HG03439 (cell line): ENCODE results near the gene VPS33A.
"Not testable (repeated sequence)": the region's sequence is repeated elsewhere in the genome, so short reads cannot be mapped to it uniquely, and the experiment has no call there.

ENCODE experiments used
- ATAC-seq: cut with Tn5 transposase; IDR thresholded peaks from one replicate; pipeline ENCODE4 v1.9.1; 2021; ENCODE audit warnings: mild to moderate bottlenecking, moderate library complexity; ENCODE audit not compliant: unreplicated experiment

VPS33A gene

DNA sequence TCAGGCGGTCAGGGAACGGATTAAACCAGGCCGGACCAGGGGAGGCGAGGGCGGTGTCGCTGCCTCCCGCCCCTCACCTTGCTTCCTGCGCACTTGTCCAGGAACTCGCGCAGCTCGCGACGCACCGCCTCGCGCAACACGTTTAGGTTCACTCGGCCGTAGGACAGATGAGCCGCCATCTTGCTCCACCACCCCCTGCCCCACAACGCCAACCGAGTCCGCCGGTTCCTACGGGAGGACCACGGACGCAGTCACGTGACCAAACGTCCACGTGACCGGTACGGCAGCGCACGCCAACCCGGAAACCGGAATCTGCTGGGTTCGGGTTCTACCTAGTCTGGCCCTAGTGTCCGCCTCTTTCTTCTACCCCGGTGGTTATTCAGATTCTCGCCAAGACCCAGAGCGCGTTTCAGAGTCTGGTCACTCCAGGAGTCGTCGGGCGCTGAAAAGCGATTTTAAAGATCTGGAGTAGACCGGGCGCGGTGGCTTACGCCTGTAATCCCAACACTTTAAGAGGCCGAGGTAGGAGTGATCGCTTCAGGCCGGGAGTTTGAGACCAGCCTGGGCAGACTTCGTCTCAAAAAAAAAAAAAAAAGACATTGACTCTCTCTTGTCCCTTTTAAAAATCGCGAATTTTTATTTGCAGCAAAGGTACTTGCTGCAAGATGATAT, at the start of gene VPS33A:
Gene VPS33A, minus strand, starts transcription at position 265 of the 672 bp plus-strand sequence. Its CDS starts 86 bp downstream, at position 179.
- peak; percentile 94 for ATAC-seq

DNA sequence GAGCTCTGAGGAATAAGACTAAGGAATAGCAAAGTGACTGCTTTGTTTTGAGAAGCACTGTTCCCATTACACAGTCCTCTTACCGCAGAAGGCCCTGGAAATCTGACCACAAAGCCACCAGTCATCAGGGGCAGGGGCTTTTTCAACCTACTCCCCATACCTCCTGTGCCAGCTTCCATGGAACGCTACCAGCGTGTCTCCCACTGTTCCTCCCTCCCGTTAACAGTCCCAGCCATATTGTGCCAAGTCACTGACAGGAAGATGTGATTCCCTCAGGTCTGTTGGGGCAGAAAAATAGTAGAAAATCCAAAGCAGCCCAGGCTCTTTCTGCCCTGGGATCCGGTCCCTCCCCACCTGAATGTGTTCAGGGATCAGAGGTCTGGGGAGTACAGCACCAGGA, 46.6 kb upstream of the VPS33A start:
- no peak for ATAC-seq

DNA sequence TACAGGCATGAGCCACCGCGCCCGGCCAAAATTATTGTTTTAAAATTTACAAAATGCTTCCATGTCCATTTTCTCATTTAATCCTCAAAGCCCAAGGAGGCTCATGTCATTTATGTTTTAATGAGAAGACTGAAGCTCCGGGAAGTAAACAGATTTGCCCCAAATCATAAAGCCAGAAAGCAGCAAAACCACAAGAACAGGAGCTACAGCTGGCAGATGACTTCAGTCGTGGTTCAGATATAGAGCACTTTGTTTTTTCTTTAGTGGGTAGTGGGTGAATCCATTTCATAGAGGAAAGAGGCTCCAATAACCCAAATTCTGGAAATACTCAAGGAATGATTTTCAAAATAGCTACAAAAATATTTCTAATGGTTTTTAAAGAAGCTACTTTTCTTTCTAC, 45.4 kb upstream of the VPS33A start:
- ATAC-seq = no peak

DNA sequence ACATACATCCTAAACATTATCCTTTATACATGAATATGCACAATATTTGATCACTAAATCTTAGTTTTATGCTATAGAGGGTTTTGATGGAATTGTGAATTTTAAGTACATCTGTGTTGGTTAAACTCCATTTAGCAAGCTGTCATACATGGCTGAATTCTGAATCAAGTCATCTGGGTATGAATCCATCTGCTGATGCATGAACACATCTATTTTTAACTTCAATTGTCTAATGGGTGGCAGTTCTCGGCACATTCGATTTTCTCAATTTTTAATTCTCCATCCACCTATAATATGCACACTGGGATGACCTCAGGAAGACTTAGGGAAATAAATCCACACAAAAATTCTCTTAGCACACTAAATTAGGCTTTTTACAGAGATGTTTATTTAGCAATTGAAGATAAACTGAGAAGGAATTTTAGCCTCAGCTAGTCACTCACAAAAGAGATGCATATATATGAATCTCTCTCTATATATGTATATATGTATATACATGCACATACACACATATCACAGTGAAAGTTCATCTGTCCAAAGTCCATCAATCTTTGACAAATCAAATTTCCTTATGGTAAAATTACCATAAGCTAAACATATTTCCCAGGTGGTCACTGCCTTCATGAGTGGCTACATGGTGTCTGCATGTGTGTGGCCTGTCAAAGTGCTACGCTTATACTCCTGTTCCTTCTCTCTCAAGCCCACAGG, 44.5 kb upstream of the VPS33A start:
- no peak for ATAC-seq

DNA sequence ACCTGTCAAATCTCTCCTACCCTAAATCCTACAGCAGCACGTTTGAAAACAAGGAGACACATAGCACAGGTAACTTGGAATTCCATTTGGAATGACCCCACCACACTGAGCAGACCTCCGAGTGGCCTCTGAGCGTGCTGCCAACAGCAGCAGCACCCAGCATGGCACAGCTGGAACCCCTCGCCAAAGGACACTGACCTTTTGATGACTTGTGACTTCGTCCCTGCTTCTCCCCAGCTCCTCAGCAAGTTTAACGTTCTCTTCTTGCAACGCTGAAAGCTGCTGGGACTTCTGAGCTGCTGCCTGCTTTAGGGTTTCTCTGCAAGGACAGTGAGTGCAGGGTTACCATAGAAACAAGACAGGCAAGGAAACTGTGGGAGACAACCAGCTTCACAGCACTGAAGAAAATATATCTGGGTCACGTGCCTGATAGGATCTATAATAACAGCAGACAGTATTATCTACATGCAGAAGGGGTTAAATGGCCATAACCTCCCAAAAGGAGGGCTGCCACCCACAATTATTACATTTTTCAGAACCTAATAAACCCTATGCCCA, 43.3 kb upstream of the VPS33A start:
- ATAC-seq = no peak

DNA sequence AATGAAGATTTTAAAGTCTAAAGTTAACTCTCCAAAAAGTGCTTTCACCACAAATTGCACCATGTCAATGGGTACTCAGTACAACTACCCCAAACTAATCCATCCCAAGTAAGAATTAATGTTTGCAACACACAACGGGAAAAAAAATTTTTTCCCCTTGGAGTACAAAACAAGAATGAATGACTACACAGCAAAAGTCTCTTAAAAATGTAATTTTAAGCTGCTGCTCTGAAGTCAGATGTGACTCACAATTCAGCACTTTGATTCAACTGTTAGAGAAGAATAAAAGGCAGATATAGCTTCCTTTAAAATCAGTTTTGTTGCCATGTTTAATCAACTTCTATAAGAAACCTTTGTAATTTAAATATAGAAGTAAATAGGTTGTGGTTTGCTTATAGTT, 42.5 kb upstream of the VPS33A start:
- no peak for ATAC-seq

DNA sequence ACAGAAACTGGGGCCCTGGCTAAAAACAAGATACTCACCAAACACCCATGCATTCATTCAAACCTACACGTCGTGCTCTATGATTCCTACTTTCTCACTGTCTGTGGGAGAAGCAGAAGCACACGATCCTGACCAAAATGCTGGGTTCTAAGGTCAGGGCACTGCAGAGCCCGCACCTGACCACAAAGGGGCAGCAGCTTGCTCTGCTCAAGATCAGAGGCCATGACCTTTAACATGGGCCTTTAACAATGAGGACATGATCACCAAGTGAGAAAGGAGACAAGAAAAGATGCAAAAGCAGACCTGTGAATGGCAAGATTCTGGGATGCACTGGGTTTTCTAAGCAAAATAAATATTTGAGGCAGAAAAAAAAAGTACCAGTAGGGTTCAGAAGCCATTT, 40.1 kb upstream of the VPS33A start:
- no peak for ATAC-seq

DNA sequence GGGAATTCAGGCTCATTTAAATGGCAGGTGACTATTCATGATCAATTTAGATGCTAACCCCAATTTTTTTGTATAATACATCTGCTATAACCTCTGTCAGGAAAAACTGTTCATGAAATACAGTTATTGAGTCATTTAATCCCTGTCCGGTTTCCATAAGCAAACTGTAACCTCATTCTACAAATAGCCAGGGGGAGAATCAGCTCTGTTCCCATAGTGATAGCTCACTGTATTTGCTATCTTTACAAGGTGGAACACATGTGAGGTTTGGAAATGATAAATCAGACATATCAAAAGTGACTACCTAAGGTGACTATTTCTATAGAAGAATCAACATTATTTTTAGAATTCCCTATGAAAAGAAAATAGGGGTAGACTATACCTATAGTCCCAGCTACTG, 38.6 kb upstream of the VPS33A start:
- ATAC-seq = no peak

DNA sequence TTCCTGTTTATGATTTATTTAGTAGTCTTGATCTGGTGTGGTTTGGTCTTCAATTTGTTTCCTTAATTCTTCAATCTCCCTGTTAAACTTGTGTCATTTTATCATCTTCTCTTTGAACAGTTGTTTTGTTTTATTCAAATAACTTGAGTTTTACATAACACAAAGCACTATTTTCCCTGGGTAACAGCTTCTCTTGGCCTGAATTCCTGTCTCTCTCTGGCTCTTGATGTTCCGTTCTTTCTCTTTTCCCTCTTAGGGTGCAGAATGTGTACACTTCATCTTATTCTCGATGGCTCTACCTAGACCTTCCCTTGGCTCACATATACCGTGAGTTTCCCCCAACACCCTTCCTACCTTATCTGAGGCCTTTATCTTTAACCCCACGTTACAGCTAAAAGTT, 36.8 kb upstream of the VPS33A start:
- ATAC-seq = no peak

DNA sequence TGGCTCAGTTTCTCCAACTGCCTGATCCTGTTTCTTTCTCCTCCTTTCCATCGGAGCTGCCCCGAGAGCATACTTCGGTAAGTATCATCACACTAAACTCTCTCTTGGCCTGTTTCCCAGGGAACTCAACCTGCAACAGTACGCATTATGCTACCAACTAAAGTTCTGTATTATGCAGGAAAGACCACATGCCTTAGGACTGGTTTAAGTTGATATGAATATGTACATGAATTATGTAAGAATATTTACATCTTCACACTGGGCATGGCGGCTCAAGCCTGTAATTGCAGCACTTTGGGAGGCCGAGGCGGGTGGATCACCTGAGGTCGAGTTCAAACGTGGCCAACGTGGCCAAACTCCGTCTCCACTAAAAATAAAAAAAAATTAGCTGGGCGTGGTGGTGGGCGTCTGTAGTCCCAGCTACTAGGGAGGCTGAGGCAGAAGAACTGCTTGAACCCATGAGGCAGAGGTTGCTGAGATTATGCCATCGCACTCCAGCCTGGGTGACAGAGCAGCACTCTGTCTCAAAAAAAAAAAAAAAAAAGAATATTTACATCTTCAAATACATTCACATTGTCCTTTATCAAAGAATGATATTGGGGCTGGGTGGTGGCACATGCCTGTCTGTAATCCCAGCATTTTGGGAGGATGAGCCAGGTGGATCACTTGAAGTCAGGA, 31.9 kb upstream of the VPS33A start:
- no peak for ATAC-seq

DNA sequence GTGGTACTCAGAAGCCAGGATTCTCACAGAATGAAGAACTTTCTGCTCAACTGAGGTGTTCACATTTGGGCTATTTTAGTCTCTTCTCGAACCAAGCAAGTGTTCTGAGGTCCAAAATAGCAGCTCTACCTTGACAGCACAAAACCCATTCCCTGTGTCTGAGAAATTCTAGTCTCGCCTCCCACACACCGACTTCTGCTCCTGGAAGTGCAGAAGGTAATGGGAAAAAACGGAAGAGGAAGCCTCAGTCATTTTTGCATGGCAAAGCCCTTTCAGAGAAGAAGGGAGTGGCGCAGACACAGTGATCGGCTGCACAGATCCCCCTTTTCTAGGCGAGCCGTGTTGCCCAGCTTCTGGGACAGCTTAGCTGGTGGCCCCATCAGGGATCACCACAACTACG, 31.2 kb upstream of the VPS33A start:
- no peak for ATAC-seq

DNA sequence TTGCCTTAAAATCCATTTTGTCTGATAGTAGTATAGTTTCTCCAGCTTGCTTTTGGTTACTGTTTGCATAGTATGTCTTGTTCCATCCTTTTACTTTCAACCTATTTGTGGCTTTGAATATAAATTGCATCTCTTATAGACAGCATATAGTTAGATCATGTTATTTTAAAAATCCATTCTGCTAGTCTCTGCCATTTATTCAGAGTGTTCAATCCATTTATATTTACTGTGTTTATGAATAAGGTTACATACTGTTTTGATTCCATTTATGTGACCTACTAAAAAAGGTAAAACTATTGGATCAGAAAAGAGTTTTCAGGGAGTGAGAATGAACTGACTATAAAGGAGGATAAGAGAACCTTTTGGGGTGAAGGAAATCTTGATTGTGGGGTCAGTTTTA, 29.6 kb upstream of the VPS33A start:
- ATAC-seq = no peak

DNA sequence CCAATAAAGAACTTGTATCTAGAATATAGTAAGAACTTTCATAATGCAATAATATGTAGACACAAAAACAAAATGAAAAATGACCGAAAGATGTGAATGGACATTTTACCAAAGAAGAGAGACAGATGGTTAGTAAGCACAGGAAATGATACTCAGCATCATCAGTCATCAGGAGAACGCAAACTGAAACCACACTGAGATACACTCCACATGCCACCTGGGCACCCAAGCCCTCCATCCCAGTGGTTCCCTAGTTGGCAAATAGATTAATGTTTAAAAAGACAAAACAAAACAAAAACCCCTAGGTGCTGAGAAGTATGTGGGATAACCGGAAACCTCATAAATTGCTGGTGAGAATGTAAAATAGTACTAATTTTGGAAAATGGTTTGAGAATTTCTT, 26.8 kb upstream of the VPS33A start:
- no peak for ATAC-seq

DNA sequence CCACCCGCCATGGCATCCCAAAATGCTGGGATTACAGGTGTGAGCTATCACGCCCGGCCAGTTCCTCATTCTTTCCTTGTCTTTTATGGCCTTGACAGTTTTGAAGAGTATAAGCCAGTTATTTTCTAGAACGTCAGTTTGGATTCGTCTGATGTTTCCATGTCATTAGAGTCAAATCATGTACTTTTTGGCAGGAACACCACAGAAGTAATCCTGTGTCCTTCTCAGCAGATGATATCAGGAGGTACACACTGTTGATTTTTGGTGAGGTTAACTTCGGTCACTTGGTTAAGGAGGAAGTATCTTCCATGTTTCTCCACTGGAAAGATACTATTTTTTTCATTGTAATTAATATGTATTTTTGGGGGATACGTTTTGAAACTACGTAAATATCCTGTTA, 25.1 kb upstream of the VPS33A start:
- ATAC-seq = no peak

DNA sequence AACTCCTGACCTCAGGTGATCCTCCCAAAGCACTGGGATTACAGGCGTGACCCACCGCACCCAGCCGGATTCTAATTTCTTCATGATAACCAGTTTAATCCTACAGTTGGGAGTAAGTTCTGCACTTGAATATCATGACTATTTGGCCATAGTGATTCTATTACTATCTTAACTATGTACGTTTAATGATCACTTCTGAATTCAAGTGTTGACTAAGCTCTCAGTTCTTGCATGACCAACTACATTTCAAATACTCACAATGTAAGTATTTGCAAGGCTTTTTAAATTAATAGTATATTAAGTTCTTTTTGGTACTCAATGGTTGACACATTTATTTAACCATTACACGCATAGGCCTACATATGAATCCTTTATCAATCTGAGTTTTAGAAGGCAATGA, 17.4 kb upstream of the VPS33A start:
- ATAC-seq = no peak

DNA sequence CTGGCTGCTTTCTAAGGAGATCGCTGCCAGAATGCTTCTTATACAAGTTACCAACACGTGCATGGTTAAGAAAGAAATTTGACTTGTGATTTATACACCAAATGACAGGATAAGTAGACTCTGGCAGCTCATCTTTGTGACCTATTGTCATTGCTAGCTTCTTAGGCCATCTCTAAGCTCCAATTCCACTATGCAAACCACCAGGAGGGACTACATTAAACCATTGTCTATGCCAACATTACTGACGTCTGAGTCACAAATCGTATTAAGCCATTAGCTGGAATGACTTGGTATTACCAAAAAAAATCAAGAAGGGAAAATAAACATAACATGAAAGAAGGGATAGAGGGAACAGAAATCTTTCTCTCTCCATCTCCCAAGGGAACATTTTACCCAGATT, 15.8 kb upstream of the VPS33A start:
- no peak for ATAC-seq

DNA sequence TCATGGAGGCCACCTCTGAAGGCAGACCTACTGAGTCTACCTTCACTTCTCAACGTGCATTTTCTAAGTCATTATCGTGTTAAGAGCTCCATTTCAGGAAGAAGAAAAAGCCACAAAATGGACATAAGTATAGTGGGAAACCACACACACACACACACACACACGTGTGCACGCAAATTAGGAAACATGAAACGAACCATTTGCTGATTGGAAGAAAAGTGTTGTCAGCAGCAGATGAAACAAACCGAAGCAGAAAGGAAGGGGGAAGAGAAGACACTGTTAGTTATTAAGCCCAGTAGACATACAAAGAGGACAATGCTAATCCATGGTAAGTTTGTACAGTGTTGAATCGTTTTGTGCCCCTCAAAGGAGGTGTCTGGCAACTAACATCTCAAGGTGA, 9.9 kb upstream of the VPS33A start:
- no peak for ATAC-seq

DNA sequence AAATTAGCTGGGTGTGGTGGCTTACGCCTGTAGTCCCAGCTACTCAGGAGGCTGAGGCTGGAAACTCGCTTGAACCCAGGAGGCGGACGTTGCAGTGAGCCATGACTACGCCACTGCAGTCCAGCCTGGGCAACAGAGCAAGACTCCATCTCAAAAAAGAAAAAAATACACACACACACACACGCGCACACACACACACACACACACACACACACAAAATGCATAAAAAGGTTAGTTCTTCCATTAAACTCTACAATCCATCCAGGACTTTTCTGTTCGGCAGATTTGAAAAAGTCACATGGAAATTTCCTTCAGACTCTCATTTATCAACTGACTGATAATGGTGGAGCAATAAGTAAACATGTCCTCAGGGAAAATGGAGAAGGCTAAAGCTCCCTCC, 9.2 kb upstream of the VPS33A start:
- ATAC-seq = no peak

DNA sequence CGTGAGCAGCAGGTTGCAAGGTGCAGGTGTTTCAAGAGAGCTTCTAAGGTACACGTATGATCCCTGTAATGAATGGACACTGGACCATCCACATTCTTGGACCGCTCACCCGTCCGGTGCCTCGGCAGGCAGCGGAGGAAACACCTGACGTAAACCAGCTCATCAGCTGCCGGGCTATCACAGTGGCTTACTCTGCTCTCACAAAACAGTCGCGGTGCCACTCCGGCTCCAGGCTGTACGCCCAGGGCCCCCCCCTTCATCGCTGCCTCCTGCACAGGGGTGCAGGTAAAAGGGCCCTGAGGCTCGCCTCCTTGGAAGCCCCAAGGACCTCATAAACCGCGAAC, 436 bp downstream of the VPS33A start:
- peak; percentile 26 for ATAC-seq

DNA sequence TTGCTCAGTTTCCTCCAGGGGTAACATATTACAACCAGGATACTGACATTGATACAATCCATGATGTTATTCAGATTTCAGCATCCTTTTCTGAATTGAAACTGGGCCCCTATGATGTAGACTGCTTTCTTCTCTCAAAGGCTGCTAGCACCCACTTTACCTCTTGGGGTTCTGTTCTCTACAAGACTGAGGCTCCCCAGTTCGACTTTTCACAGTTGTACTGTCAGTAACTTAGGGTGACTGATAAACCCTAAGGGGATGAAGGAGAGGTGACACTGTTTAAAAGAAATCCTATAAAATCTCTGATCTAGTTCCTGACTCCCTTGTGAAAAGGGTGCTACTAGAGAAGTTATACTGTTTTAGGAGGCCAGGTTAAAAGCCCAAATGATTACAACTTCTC, 818 bp downstream of the VPS33A start:
- no peak for ATAC-seq

DNA sequence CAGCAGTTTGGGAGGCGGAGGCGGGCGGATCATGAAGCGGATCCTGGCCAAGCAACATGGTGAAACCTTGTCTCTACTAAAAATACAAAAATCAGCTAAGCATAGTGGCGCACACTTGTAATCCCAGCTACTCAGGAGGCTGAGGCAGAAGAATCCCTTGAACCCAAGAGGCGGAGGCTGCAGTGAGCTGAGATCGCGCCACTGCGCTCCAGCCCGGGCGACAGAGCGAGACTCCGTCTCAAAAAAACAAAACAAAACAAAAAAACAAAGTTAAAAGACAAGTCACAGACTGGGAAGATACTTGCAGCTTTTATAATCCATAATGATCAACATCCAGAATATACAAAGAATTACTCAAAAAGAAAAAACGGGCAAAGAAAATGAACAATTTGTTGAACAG, 5.6 kb downstream of the VPS33A start:
- not testable (repeated sequence) for ATAC-seq

DNA sequence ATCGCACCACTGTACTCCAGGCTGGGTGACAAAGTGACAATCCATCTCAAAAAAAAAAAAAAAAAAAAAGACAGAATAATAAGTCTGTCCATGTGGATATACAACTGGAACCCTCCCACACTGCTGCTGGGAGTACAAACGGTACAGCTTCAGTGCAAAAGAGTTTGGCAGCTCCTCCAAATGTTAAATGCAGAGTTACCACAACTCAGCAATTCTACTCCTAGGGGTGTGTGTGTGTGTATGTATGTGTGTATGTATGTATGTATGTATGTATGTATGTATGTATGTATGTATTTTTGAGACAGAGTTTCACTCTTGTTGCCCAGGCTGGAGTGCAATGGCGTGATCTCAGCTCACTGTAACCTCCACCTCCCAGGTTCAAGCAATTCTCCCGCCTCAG, 7.4 kb downstream of the VPS33A start:
- not testable (repeated sequence) for ATAC-seq
